Putamen (tissue), 1 donor: ENCODE results near the gene PWP2.
"Not testable (repeated sequence)": the region's sequence is repeated elsewhere in the genome, so short reads cannot be mapped to it uniquely, and the experiment has no call there.

ENCODE experiments used
- DNase-seq: peaks from one replicate; pipeline ENCODE4 v3.0.0-alpha.2; 2016; ENCODE audit warnings: low spot score

PWP2 gene

DNA sequence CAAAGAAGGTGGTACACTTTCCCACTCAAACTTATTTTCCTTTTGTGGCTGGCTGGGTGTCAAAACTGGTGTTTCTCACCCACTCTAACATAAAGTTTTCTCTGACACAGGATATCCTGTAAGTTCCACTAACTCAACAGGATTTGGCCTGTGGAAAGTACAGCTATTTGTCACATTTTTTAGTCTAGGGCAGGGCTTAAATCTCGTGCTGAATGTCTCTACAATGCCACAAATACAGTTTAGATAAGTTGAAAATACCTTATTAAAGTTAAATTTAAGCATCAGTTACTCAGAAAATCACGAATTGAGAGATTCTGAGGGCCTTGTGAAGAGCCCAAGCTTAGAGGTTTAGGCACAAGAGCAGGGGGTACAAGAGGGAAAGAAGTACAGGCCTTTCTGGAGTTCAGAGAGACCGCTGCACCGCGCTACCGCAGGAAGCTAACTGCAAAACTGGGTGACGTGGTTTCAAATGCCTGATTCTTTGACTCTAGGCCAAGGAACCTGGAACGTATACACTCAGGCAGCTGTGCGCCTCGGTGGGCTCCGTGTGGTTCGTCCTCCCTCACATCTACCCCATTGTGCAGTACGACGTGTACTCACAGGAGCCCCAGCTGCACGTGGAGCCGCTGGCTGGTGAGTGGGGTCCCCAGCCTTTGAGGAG, 23.4 kb upstream of the PWP2 start:
- no peak for DNase-seq

DNA sequence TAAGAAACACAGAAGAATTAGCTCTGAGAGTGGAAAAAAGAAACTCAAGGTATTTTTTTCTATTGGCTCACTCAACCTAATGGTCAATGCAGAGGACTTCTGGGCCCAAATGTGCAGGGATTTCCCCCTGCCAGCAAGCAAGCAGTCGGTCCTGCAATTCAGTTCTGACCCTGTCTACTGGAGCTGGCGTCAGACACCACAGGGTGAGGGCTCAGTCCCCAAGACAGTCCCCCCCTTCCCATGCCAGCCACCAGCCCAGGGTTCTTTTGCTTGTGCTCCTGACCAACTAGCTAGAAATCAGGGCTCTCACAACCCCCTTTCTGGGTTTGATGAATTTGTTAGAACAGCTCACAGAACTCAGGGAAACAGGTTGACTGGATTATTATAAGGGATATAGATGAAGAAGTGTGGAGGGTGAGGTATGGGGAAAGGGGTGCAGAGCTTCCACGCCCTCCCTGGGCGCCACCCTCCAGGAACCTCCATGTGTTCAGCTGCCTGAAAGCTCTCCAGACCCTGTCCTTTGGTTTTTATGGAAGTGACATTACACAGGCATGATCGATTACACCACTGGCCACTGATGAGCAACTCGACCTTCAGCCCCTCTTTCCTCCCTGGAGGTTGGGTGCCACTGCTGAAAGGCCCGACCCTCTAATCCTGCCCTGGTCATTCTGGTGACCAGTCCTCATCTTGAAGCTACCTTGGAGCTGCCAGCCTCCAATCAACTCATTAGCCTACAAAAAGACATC, 22.5 kb upstream of the PWP2 start:
- no peak for DNase-seq

DNA sequence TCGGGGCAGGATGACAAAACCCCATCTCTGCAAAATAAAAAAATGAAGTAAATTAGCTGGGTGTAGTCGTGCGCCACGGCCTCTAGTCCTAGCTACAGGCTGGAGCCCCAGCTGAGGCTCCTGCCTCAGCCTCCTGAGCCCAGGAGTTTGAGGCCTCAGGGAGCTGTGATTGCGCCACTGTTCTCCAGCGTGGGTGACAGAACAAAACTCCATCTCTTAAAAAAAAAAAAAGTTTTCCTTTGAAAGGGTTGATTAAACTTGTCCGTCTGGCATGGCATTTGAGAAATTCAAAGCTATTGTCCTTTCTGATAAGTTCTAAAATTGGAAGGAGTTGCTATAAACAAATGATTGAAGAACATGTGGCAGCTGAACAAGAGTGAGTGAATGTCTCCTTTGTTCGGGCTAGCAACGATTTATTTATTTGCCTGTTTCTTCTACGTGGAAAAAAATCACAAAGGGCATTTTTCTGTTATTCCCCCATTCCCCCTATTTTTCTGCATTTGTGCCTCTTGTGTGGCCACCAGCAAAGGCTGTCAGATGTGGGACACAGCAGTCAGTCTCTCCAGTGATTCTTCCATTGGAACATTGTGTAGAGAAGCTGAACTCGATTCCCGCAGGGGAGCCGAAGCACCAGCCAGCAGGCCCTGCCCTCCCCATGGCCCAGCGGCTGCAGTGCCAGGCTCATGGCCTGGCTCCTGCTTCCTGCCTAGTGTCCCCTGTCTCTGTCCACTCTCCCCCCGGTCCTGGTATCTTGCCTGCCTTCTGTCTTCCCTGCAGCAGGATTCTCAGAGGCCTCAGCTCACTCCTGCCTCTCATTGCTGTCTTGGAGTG, 21.5 kb upstream of the PWP2 start:
- peak; percentile 89 for DNase-seq

DNA sequence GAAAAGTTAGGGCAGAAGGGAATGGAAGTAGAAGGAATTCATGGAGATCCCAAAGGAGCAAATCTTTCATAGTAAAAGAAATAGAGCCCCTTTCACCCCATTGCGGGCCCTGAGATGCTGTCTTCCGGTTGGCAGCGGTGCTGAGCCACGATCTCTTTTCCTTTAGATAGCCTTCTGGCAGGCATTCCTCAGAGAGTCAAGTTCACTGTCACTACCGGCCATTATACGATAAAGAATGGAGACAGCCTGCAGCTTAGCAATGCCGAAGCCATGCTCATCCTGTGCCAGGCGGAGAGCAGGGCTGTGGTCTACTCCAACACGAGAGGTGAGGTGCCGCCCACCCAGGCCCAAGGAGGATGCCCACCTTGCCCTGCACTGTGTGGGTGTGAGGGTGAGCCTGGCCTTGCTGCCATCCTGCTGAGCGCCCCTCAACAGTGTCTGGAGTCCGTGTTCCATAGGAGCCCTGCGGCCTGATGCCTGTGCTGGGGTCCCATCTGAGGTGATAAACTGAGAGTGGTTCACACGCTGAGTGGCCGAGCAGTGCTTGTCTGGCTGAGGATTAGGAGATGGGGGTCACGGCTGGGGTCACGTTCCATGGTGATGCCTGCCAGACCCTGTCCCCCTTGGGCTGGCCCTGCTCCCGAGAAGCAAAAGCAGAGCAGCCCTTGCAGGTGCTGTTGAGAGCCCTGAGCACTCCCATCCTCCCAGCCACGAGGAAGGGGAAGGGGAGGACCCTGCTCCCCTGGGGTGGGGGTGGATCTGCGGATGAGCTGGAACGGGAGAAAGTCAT, 20.4 kb upstream of the PWP2 start:
- no peak for DNase-seq

DNA sequence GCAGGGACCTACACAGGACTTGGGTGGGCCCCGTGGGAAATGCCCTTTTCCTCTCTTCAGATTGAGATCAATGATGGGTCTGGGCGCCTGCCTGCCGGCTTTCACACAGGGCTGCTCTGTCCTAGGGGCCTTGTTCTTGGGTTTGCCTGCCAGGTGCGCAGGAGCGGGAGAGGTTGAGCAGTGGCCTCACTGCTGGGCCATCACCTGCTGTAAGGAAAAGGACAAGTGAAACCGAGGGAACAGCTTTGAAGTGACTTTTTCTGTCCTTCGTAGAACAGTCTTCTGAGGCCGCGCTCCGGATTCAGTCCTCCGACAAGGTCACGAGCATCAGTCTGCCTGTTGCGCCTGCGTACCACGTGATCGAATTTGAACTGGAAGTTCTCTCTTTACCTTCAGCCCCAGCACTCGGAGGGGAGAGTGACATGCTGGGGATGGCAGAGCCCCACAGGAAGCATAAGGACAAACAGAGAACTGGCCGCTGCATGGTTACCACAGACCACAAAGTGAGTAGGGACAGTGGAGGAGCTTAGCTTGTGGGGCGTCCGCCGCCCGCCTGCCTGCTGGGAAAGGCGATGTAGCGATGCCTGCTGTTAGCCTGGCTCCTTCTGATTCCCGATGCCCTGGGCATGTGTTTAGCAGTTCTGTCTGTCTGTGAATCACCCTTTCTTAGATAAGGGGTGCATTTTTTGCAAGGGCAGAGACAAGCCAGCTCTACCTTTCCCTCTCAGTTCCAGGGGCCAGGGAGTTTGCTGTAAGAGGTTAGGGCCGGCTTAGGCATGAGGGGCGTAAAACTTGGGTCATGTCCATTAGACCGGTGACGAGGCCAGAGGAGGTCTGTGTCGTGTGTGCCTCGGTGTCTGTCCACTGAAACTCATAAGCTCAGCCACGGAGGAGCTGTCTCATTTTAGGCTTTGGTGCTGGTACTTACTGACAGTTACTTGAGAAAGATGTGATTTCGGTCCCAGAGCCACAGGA, 19.5 kb upstream of the PWP2 start:
- DNase-seq: no peak

DNA sequence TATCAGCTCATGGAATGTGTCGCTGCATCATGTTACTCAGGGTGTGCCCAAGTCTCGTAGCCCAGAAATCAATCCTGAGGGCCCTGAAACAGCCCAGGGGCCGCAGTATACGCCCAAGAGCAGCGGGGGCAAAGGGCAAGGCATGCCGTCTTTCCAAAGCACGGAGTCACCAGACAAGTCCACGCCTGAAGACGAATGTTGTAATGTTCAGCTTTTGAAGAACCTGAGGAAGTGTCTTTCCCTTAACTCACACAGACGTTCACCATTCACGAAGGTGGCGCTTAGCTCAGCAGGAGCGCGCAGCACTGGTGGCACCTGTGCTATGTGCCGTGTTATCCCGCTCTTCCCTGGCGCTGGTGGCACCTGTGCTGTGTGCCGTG, 18.8 kb upstream of the PWP2 start:
- no peak for DNase-seq

DNA sequence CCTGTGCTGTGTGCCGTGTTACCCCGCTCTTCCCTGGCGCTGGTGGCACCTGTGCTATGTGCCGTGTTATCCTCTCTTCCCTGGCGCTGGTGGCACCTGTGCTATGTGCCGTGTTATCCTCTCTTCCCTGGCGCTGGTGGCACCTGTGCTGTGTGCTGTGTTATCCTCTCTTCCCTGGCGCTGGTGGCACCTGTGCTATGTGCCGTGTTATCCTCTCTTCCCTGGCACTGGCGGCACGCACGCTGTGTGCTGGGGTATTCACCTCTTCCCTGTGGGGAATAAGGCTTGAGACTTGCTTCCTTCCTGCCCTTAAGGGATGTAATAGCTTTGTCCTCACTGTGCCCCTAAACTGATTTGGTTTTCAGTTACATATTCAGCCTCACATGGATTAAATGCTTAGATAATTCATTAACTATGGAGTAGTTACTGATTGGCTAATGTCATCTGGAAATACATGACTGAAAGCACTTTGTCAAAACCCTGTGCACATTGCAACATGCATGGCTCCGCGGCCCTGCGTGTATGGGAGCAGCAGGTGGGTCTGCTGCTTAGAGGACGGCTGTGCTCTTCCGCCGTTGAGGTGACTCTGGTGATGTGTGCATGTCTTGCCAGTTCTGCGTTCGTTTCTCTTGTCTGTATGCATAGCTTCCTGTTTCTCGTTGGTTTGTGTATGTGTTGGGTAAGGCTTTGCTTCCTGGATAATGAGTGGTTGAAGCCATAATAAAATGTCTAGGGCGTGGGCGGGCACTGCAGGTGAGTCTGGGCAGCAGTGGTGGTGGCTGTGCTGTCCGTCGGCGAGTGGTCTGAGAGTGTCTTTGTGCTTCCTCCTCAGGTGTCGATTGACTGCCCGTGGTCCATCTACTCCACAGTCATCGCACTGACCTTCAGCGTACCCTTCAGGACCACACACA, 17.9 kb upstream of the PWP2 start:
- no peak for DNase-seq

DNA sequence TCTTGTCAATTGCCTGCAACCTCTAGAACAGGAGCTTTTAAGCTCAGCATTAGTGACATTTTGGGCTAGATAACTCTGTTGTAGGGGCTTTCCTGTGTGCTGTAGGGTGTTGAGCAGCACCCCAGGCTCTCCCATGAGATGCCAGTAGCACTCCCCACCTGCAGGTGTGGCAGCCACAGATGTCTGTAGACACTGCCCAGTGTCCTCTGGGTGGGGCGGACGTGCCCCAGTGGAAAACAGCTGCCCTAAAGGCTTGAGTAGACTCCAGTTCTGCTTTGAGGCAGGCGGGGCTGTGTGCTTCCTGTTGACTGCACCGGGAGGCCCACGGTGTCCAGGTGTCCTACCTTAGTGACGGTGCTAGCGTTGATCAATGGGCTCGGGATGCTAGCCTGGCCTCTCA, 16.9 kb upstream of the PWP2 start:
- DNase-seq: no peak

DNA sequence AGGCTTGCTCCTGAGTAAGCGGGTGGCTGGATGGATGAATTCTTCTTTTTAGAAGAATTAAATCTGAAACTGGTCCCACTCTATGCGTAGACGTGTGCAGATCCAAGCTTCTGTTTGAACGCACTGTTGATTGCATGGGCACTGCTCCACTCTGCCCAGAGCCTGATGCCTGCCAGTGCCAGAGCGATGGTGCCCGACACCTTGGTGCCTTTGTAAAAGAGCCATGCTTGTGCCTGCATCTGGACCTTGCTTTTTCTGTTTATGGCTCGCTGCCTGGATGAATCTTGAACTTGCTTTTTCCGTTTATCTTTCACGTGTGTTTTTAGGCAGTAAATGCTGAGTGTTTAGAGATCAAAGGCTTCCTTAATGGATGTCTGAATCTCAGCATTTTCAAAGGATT, 15.0 kb upstream of the PWP2 start:
- DNase-seq: no peak

DNA sequence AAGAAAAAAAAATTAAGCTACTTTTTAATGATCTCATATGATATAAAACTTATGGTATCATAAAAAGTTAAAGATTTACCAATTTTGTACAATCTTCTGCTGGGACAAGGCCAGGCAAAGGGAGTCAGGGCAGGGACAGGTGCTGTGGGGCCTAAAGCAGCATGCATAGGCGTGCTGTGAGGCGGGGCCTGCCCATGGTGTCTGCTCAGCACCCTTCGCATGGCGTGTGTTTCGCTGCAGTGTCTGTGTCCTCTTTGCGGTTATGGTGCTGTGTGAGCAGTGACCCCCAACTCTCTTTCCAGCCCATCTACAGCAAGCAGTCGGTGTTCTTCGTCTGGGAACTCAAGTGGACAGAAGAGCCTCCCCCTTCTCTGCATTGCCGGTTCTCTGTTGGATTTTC, 13.4 kb upstream of the PWP2 start:
- DNase-seq: no peak

DNA sequence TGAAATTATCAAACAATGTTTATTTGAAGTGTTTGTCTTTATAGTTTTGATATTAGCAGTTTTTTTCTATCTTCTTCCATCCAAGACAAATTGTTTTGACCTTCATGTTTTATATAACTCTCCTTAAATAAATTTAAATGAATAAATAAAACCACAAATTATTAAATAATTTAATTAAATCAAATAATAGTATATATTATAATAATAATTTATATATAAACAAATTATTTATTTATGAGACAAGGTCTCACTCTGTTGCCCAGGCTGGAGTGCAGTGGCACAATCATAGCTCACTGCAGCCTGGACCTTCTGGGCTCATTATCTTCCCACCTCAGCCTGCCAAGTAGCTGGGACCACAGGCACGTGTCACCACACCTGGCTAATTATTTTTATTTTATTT, 12.4 kb upstream of the PWP2 start:
- DNase-seq: no peak

DNA sequence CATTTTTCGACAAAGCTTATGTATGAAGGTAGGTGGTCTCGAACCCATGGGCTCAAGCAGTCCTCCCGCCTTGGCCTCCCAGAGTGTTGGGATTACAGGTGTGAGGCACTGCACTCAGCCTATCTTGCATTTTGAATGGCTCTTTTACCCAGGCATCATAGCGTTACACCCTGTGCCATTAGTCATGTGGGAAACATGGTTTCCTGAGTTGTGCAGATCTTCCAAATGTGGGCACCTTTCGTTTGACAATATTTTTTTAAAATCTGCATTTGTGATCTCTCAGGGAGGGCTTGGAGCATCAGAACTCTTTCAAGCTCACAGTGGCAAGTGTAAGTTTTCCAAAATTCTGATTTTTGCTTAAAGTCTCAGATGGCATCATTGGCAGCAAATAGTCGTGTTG, 8.7 kb upstream of the PWP2 start:
- DNase-seq: not testable (repeated sequence)

DNA sequence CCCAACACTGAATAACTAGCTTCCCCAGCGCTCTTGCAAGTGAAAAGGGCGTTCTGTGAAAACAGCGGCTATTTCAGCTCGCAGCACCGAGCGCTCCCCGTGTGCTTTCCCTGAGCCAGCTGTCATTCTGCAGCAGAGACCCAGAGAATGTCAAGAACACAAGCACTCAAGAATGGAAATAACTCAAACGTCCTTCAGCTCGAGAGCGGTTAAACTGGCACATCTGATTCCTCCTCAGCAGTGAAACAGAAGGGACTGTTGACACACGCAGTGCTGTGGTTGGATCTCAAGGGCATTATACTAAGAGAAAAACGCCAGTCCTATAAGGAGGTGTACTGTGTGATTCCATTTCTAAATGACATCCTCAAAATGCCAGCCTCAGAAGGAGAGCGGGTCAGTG, 8.2 kb upstream of the PWP2 start:
- not testable (repeated sequence) for DNase-seq

DNA sequence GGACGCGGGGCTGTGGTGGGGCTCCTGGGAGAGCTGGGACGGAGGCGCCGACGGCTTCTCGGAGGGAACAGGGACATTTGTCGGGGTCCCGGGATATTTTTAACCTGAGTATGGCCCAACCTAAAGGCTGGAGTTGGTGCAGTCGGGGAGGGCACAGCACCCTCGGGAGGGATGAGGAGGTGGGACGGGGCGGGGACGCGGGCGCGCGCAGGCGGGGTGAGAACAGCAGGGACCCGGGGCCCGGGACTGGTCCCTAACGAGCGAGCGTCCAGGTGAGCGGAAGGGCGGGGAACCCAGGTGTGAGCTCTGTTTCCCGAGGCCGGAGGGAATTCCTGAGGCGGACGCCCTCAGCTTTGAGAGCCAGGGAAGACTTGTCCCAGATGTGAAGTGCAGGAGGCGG, 390 bp downstream of the PWP2 start:
- not testable (repeated sequence) for DNase-seq

DNA sequence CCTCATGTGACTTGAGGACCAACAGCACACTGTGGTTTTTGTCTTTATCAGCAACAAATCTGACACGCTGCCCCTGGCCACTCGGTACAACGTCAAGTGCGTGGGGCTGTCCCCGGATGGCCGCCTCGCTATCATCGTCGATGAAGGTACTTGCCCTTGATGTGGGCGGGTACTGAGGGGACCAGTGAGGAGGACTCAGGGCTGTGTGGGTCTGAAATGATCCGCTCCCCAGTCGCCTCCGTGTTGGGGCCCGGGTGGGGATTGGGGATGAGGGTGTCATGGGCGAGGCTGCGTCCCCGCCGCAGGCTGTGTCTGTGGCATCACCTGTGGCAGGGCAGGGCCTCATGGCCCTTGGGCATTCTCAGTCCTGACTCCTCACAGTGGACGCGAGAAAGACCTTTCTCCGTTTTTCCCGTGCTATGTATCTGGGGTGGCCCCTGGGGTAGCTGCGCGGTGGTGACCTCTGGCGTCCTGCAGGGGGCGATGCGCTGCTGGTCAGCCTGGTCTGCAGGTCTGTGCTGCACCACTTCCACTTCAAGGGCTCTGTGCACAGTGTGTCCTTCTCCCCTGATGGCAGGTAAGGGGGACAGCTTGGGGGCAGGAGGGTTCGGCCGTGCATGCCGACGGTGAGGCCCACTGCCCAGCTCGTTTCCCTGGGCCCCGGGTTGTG, 6.6 kb downstream of the PWP2 start:
- not testable (repeated sequence) for DNase-seq

DNA sequence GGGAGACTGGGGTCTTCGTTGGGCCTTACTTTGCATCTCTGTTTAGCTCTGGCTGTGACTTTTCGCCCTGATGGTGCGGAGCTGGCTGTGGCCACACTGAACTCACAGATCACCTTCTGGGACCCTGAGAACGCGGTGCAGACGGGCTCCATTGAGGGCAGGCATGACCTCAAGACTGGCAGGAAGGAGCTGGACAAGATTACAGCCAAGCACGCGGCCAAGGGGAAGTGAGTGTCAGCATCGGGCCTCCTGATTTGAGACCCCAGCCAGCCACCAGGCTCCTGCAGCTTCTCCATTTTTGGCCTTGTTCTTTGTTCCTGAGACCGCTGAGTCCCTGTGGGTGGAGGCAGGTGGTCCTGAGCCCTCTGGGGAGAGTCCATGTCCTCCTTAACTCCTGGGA, 14.9 kb downstream of the PWP2 start:
- DNase-seq: not testable (repeated sequence)

DNA sequence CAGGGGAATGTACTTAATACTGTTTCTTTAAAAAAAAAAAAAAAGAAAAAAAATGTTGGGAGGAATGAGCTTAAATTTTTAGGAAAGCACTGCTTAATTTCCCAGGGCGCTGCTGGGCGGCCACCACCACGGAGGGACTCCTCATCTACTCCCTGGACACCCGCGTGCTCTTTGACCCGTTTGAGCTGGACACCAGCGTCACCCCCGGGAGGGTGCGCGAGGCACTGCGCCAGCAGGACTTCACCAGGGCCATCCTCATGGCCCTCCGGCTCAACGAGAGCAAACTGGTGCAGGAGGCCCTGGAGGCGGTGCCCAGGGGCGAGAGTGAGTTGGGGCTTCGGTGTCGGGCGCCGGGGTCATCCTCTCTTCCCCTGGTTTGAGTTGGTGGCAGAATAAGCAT, 20.6 kb downstream of the PWP2 start:
- not testable (repeated sequence) for DNase-seq

DNA sequence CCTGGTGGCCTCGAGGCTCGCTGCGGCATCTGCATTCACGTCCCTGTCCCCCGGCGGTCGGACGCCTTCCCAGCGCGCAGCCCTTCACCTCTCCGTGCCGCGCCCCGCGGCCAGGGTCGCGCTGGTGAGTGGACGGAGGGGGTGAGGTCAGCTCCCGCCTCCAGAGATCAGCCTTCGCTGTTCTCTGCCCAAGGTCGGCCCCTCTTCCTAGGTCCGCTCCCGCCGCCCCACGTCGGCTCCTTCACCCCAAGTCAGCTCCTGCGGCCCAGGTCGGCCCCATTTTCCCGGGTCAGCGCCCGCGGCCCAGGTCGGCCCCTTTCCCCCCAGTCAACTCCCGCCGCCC, 26.5 kb downstream of the PWP2 start:
- not testable (repeated sequence) for DNase-seq

DNA sequence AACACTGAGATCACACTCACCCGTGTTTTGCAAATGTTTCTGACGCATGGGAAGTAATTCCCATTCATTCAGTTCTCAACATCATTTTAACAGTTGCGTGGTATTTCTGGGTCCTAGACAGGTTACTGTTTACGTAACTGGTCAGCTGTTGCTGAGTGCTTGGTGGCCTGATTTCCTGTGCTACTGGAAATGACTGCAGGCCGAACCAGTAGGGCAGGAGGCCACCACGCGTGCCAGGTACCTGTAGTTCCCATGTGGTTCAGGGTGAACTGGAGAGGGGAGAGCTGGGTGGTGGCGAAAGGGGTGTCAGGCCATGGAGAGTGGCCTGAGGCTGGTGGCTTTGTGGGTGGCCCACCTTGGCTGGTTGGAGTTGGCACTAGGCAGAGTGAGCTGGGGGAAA, 27.5 kb downstream of the PWP2 start:
- DNase-seq: not testable (repeated sequence)
